Psoas muscle (tissue), 8 donors: ENCODE results near the gene ABR. TPM values are rescaled to one million over a fixed set of nuclear protein-coding genes. Genes with fewer than 3 reads are reported as not detected.

Experiments
- ATAC-seq, 4 donors: fragments of 200-7000 bp; cut with Tn5 transposase; one replicate each; pipeline ENCODE4 v1.9.1; 2020; ENCODE audit warnings: moderate library complexity in 3 of 4, mild to moderate bottlenecking in 2 of 4
- DNase-seq, 2 donors: peaks; one replicate each; pipeline ENCODE4 v3.0.0-alpha.2; 2020
- H3K27ac ChIP-seq: fragments of 200-600 bp; one replicate; pipeline ENCODE4 v1.8.0; 2022
- H3K27me3 ChIP-seq, 3 donors: fragments of 200-600 bp in 1 of 3; one replicate each; pipeline versions ENCODE4 v1.6.1 to v1.8.0; 2013 to 2022; ENCODE audit warnings: low read length in 2 of 3, mild to moderate bottlenecking in 2 of 3, moderate library complexity in 1 of 3; ENCODE audit not compliant: insufficient read depth in 3 of 3
- H3K36me3 ChIP-seq, 2 donors: fragments of 200-600 bp in 1 of 2; one replicate each; pipeline versions ENCODE4 v1.6.1 to v1.8.0; 2013 to 2022; ENCODE audit warnings: low read depth in 1 of 2, mild to moderate bottlenecking in 1 of 2, moderate library complexity in 1 of 2; ENCODE audit not compliant: insufficient read depth in 1 of 2
- H3K4me1 ChIP-seq: fragments of 200-600 bp; one replicate; pipeline ENCODE4 v1.8.0; 2022
- H3K4me3 ChIP-seq: fragments of 200-600 bp; one replicate; pipeline ENCODE4 v1.8.0; 2022; ENCODE audit warnings: mild to moderate bottlenecking
- H3K9me3 ChIP-seq: fragments of 200-600 bp; one replicate; pipeline ENCODE4 v1.8.0; 2022
- WGBS, 3 donors: extraction: QIAGEN DNeasy Blood & Tissue Kit; methylation state at CpG; one replicate each; pipeline versions ENCODE4 v1.1.6 to v1.1.7; 2013; 5-methylcytosine and 5-hydroxymethylcytosine counted together
- intact Hi-C, 2 donors: fragments of 100-400 bp; cut with DNase I; formaldehyde crosslinking; loops; one replicate each; pipeline versions ENCODE4 v1.11.0 to v1.14.2; 2022
- polyA plus RNA-seq, 3 donors: library from polyadenylated mRNA; stranded (reverse); fragments of 200-250 nt; gene quantifications; one replicate each; pipeline ENCODE4 v1.2.3, GENCODE V29; 2013
- total RNA-seq, 4 donors: library from RNA; stranded (reverse); fragmentation: NEBNext Ultra II Directional in 2 of 4; extraction: Animal tissue kit (Norgen Biotek cat#: 25700) in 2 of 4; gene quantifications; one replicate each; pipeline versions ENCODE4 v1.2.1 to v1.2.4, GENCODE V29; 2021 to 2023
- TF ChIP-seq, protein P1 (sequence below): fragments of 200-600 bp; IDR thresholded peaks from one replicate; pipeline ENCODE4 v1.8.0; 2022; ENCODE audit warnings: antibody characterized with exemption
- donor health status: healthy with polysubstance abuse.
- donor health status: DM: no; HTN: no; CAD: no; lungs with moderate emphysema.
- donor health status: Bipolar disorder and iron deficiency.
- donor health status: healthy.
- donor health status: DM: yes; HTN: yes; CAD: no.
- donor health status: DM: no; HTN: no; CAD: no.
- donor health status: DM: no; HTN: no; CAD: no.
- donor health status: DM: yes; HTN: yes; CAD: no.

The ABR gene
- total and polyA plus RNA-seq, 7 donors: 5.8 to 25.4 (median 9.8) TPM

DNA sequence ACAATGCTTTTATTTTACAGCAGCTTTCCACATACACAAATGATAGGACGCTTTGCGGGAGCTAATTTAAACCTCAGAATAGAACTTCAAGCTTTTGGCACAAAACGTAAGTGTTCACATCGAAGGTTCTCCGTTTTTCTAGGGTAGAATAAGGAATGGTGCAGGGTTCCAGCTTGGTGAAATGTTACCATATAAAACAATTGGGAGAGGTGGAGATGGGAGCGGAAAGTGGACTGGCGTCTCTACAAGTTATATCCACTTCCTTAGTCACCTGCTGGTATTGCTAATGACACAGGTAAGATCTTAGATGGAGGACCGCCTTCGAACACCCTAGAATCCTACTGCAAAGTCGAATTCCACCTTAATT is 198.5 kb downstream of the ABR start:
- intact Hi-C loops: loop anchor here (1.0 to 2.0 kb wide), 2 partner anchors 186 kb away; no protein-coding TSS in a partner anchor
- ATAC-seq: no peak
- no peak for DNase-seq
- peaks cover 29% of the 10 kb centered on the region for H3K4me1 ChIP-seq
- H3K9me3 ChIP-seq: no peaks in the 10 kb centered on the region
- TF ChIP-seq, protein P1, sequence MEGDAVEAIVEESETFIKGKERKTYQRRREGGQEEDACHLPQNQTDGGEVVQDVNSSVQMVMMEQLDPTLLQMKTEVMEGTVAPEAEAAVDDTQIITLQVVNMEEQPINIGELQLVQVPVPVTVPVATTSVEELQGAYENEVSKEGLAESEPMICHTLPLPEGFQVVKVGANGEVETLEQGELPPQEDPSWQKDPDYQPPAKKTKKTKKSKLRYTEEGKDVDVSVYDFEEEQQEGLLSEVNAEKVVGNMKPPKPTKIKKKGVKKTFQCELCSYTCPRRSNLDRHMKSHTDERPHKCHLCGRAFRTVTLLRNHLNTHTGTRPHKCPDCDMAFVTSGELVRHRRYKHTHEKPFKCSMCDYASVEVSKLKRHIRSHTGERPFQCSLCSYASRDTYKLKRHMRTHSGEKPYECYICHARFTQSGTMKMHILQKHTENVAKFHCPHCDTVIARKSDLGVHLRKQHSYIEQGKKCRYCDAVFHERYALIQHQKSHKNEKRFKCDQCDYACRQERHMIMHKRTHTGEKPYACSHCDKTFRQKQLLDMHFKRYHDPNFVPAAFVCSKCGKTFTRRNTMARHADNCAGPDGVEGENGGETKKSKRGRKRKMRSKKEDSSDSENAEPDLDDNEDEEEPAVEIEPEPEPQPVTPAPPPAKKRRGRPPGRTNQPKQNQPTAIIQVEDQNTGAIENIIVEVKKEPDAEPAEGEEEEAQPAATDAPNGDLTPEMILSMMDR: no peak
- H3K4me3 ChIP-seq: peak overlapping the region; percentile 87
- no peaks in the 10 kb centered on the region for H3K27me3 ChIP-seq
- H3K36me3 ChIP-seq: no peaks in the 10 kb centered on the region
- 34 to 41% (median 37%) methylated on average over 10 of the region's 10 CpGs for WGBS, 3 donors
- no peak overlapping the region for H3K27ac ChIP-seq

DNA sequence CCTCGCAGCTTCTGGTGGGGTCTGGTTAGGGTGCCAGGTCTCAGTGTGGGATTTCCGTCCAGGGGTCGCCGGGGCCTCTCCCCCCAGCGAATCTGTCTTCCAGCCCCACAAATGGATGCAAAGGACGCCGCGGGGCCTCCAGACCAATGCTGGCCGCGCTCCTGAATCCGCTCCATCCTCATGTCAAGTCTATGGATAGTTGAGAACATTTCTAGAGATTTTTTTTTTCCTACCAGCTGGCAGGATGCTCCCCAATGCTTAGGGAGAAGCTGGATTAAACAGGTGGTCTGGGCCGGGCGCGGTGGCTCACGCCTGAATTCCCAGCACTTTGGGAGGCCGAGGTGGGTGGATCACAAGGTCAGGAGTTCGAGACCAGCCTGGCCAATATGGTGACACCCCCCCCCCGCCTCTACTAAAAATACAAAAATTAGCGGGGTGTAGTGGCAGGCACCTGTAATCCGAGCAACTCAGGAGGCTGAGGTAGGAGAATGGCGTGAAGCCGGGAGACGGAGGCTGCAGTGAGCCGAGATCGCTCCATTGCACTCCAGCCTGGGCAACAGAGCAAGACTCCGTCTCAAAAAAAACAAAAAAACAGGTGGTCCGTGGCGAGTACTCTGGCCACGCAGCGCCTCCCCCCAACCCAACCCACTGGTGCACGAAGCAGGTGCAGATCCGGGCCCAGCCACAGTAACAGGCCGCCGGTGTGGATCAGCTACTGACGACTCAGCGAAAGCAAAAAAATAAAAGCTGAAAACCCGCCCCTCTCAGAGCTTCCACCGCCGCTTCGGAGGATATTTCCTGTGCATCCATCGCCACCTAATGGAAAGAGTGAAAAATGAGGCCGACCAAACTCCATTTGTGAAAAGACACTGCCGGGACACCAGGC is 199.1 kb downstream of the ABR start:
- Histone ChIP-seq H3K27me3 (no peaks in the 10 kb centered on the region), H3K4me1 (peaks cover 35% of the 10 kb centered on the region), H3K9me3 (no peaks in the 10 kb centered on the region), H3K27ac (peak overlapping the region; percentile 82), H3K4me3 (peak overlapping the region; percentile 87), H3K36me3 (no peaks in the 10 kb centered on the region)
- DNase-seq (peak; percentile 69 to 84), ATAC-seq (peak; percentile 57 to 79 (median 65))
- TF ChIP-seq, protein P1: peak; percentile 71
- intact Hi-C loops: loop anchor here (1.0 to 2.0 kb wide), 2 partner anchors 185 to 186 kb away; no protein-coding TSS in a partner anchor
- 14 to 22% (median 17%) methylated on average over 42 to 43 of the region's 43 CpGs for WGBS, 3 donors

DNA sequence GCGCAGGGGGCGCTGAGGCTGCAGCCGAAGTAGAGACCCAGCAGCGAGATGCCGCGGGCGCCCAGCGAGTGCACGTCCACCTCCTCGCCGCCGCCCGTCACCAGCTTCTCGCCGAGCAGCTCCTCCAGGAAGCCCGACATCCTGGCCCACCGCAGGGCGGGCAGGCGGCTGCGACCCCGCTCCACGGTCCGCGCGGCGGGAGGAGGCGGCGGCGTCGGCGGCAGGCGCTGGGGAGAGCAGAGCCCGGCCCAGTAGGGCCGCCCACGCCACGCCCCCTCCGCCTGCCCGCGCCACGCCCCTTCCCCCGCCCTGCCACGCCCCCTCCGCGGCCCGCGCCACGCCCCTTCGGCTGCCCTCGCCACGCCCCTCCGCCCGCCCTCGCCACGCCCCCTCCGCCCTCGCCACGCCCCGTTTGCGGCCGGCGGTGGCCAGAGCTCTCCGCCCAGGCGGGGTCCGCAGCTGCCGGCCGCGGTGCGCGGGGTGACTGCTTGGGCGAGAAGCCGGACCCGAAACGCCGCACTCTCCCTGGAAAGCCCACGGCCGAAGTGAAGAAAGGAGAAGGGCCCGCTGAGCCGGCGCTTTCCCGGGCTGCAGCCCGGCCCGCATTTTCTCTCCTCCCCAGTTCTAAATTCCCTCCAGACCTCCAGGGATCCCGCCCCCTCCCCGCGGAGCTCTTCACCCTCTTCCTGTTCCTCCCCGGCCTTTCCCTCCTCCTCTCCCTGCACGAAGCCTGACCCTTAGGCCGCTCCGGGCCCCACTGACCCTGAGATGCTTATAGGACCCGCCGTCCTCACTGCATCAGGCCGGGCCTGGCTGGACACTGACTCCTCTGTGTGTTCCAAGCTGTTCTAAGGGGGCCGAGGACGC is 200.0 kb downstream of the ABR start, which contains the start of gene NXN:
Gene NXN (minus strand): TSS at position 238 of the 867 bp plus-strand sequence.
- TF ChIP-seq, protein P1: peak; percentile 33
- H3K4me3 ChIP-seq: peak within 1 kb of the TSS; percentile 87
- no peaks in the 10 kb centered on the region for H3K36me3 ChIP-seq
- peak; percentile 87 to 95 for DNase-seq
- peak; percentile 83 to 95 (median 92) for ATAC-seq
- H3K27ac ChIP-seq: peak within 1 kb of the TSS; percentile 86
- WGBS, 3 donors: 1 to 2% (median 2%) methylated on average over 27 to 91 of the region's 94 CpGs
- H3K9me3 ChIP-seq: no peaks in the 10 kb centered on the region
- peaks cover 41% of the 10 kb centered on the region for H3K4me1 ChIP-seq
- no peaks in the 10 kb centered on the region for H3K27me3 ChIP-seq
- intact Hi-C loops: loop anchor here (2.0 to 5.0 kb wide), 3 partner anchors 77 to 185 kb away; no protein-coding TSS in a partner anchor

DNA sequence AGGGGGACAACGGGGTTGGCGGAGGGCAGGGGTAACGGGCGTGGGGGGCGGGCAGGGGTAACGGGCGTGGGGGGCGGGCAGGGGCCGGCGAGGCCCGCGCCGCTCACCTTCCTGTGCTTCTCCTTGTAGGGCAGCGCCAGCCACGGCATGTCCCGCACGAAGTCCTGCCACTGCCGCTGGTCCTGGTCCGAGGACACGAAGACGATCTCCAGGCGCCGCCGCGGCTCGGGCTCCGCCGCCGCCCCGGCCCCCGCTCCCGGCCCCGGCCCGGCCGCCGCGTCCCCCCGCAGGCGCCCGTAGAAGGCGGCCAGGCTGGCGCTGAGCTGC is 200.6 kb downstream of the ABR start:
- Histone ChIP-seq H3K27ac (peak overlapping the region; percentile 86), H3K4me1 (peaks cover 41% of the 10 kb centered on the region)
- peak; percentile 57 to 60 (median 58) for ATAC-seq

More for the DNA sequence above, 200.6 kb downstream of the ABR start:
- Histone ChIP-seq H3K36me3 (no peaks in the 10 kb centered on the region), H3K9me3 (no peaks in the 10 kb centered on the region), H3K27me3 (no peaks in the 10 kb centered on the region), H3K4me3 (peak overlapping the region; percentile 87)
- intact Hi-C loops: loop anchor here (5.0 kb wide), 2 partner anchors 77 to 97 kb away; no protein-coding TSS in a partner anchor
- TF ChIP-seq, protein P1: no peak
- WGBS, 3 donors: 0 to 1% (median 0%) methylated on average over 13 to 41 of the region's 42 CpGs
- no peak for DNase-seq
